T-helper 22 cell (primary cell): ENCODE data around the gene NAP1L4.

Source experiments
- DNase-seq: peaks from one replicate; pipeline ENCODE4 v3.0.0-alpha.2; 2020; ENCODE audit warnings: low read depth

NAP1L4 gene

GRCh38 chr11:2922655-2923054 is 69.5 kb downstream of the NAP1L4 start:
- DNase-seq: no peak

- DNase-seq: no peak
Observed at GRCh38 chr11:2921742-2922493, 70.2 kb downstream of the NAP1L4 start.

GRCh38 chr11:2921261-2921660 is 70.9 kb downstream of the NAP1L4 start:
- DNase-seq: no peak

GRCh38 chr11:2920343-2920742 is 71.8 kb downstream of the NAP1L4 start:
- DNase-seq: no peak

- no peak for DNase-seq
Observed at GRCh38 chr11:2919837-2920236, 72.3 kb downstream of the NAP1L4 start.

- DNase-seq: no peak
Observed at GRCh38 chr11:2919188-2919587, 72.9 kb downstream of the NAP1L4 start.

GRCh38 chr11:2917842-2918490 is 74.2 kb downstream of the NAP1L4 start:
- DNase-seq: no peak

GRCh38 chr11:2916892-2917645 is 75.1 kb downstream of the NAP1L4 start:
- no peak for DNase-seq

- DNase-seq: no peak
Observed at GRCh38 chr11:2916114-2916891, 75.8 kb downstream of the NAP1L4 start.

- no peak for DNase-seq
Observed at GRCh38 chr11:2915473-2915872, 76.7 kb downstream of the NAP1L4 start.

- DNase-seq: no peak
Observed at GRCh38 chr11:2914455-2915195, 77.5 kb downstream of the NAP1L4 start.

GRCh38 chr11:2913776-2914175 is 78.4 kb downstream of the NAP1L4 start:
- DNase-seq: no peak

- DNase-seq: no peak
Observed at GRCh38 chr11:2913019-2913431, 79.1 kb downstream of the NAP1L4 start.

GRCh38 chr11:2912498-2912897 is 79.6 kb downstream of the NAP1L4 start:
- DNase-seq: no peak

- DNase-seq: no peak
Observed at GRCh38 chr11:2911785-2912391, 80.2 kb downstream of the NAP1L4 start.

GRCh38 chr11:2911088-2911784 is 80.9 kb downstream of the NAP1L4 start:
- no peak for DNase-seq

- DNase-seq: no peak
Observed at GRCh38 chr11:2910401-2910955, 81.7 kb downstream of the NAP1L4 start.

- DNase-seq: no peak
Observed at GRCh38 chr11:2909133-2909902, 82.8 kb downstream of the NAP1L4 start.

- no peak for DNase-seq
Observed at GRCh38 chr11:2908130-2908529, 84.0 kb downstream of the NAP1L4 start.
